Epithelial cell of prostate (primary cell): ENCODE measurements around the gene GNAZ.
"Not testable (repeated sequence)": the region's sequence is repeated elsewhere in the genome, so short reads cannot be mapped to it uniquely, and the experiment has no call there.

ENCODE experiments used
- DNase-seq: peaks from one replicate; pipeline ENCODE4 v3.0.0-alpha.2; 2011; ENCODE audit warnings: low read depth, low spot score
- H3K27ac ChIP-seq: fragments of 450-650 bp; 2 replicates; pipeline ENCODE4 v1.5.1; 2017; ENCODE audit warnings: mild to moderate bottlenecking

GNAZ gene

GRCh38 chr22:23070418-23071229, at the start of gene GNAZ:
Gene GNAZ, plus strand, starts transcription at chr22:23070519. Its CDS starts 25,177 bp downstream, at chr22:23095696.
- no peak within 1 kb of the TSS for H3K27ac ChIP-seq
- no peak for DNase-seq

- no peak overlapping the region for H3K27ac ChIP-seq
- no peak for DNase-seq
Observed at GRCh38 chr22:23020659-23021293, 49.5 kb upstream of the GNAZ start.

- H3K27ac ChIP-seq, DNase-seq: not testable (repeated sequence)
Observed at GRCh38 chr22:23021660-23022353, 48.5 kb upstream of the GNAZ start.

GRCh38 chr22:23023294-23023693, 47.0 kb upstream of the GNAZ start:
- no peak overlapping the region for H3K27ac ChIP-seq
- DNase-seq: no peak

GRCh38 chr22:23026777-23027176, 43.5 kb upstream of the GNAZ start:
- H3K27ac ChIP-seq: no peak overlapping the region
- no peak for DNase-seq

- H3K27ac ChIP-seq, DNase-seq: not testable (repeated sequence)
Observed at GRCh38 chr22:23027849-23028248, 42.5 kb upstream of the GNAZ start.

GRCh38 chr22:23029521-23030228, 40.6 kb upstream of the GNAZ start:
- no peak for DNase-seq

GRCh38 chr22:23031381-23031780, 38.9 kb upstream of the GNAZ start:
- no peak for DNase-seq
- no peak overlapping the region for H3K27ac ChIP-seq

More at GRCh38 chr22:23029521-23030228, 40.6 kb upstream of the GNAZ start:
- no peak overlapping the region for H3K27ac ChIP-seq

- no peak for DNase-seq
- H3K27ac ChIP-seq: no peak overlapping the region
Observed at GRCh38 chr22:23031786-23032185, 38.5 kb upstream of the GNAZ start.

GRCh38 chr22:23032658-23033057, 37.7 kb upstream of the GNAZ start:
- no peak overlapping the region for H3K27ac ChIP-seq
- no peak for DNase-seq

- H3K27ac ChIP-seq: no peak overlapping the region
- DNase-seq: no peak
Observed at GRCh38 chr22:23033116-23033905, 37.0 kb upstream of the GNAZ start.

- no peak overlapping the region for H3K27ac ChIP-seq
- no peak for DNase-seq
Observed at GRCh38 chr22:23034621-23035556, 35.4 kb upstream of the GNAZ start.

- DNase-seq: no peak
- no peak overlapping the region for H3K27ac ChIP-seq
Observed at GRCh38 chr22:23035557-23036277, 34.6 kb upstream of the GNAZ start.

GRCh38 chr22:23036684-23037428, 33.5 kb upstream of the GNAZ start:
- no peak for DNase-seq
- no peak overlapping the region for H3K27ac ChIP-seq

GRCh38 chr22:23037429-23038333, 32.6 kb upstream of the GNAZ start:
- no peak for DNase-seq
- H3K27ac ChIP-seq: no peak overlapping the region

- no peak overlapping the region for H3K27ac ChIP-seq
- DNase-seq: no peak
Observed at GRCh38 chr22:23038334-23038642, 32.0 kb upstream of the GNAZ start.

GRCh38 chr22:23038902-23039301, 31.4 kb upstream of the GNAZ start:
- no peak overlapping the region for H3K27ac ChIP-seq
- DNase-seq: no peak
